ENCODE data around the gene ZNF133. TPM values are rescaled to one million over a fixed set of nuclear protein-coding genes. Genes with fewer than 3 reads are reported as not detected.

ZNF133 gene
- total RNA-seq, 4 donors from 2014 or later = 5.9 to 18.9 (median 16.8) TPM

DNA sequence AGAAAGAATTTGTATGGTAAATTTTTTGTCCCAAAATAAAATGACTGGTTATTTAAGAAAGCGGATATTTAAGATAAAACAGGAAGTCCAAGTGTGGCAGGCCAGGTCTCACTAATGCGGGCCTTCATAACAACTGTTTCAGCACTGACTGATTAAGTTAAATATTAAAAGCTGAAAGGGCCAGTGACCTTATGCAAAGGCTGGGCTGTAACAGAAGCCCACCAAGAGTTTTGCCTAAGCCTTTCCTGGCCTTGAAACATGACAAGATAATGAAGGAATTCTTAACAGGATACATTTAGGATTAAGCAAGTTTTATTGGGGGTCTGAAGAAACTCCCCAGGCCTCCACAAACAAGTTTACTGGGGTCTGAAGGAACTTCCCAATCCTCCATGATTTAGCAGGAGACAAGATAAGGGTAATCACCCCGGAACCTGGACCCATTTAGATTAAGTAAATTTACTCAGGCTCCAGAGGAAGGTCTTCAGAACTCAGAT is 36.3 kb downstream of the ZNF133 start:
- TF ChIP-seq, protein P1, sequence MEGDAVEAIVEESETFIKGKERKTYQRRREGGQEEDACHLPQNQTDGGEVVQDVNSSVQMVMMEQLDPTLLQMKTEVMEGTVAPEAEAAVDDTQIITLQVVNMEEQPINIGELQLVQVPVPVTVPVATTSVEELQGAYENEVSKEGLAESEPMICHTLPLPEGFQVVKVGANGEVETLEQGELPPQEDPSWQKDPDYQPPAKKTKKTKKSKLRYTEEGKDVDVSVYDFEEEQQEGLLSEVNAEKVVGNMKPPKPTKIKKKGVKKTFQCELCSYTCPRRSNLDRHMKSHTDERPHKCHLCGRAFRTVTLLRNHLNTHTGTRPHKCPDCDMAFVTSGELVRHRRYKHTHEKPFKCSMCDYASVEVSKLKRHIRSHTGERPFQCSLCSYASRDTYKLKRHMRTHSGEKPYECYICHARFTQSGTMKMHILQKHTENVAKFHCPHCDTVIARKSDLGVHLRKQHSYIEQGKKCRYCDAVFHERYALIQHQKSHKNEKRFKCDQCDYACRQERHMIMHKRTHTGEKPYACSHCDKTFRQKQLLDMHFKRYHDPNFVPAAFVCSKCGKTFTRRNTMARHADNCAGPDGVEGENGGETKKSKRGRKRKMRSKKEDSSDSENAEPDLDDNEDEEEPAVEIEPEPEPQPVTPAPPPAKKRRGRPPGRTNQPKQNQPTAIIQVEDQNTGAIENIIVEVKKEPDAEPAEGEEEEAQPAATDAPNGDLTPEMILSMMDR (IDR thresholded peaks at IDR 0.05; ENCODE audit: low read depth) = no peak

DNA sequence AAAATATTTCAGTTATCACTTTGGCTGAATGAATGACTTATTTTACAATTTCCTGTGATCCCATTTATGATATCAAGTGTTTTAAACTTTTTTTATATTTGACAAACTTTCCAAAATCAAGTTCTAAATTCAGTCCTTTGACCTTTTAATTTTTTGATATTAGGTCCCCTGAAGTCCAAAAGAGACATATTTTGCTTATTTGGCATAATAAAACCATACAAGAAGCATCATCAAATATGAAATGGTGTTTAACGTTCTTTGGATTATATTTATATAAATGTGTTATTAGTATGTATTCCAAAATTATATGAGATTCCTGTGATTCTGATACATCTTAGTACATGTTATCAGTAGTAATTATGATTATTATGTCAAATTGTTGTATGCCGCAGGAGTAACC is 38.7 kb downstream of the ZNF133 start:
- TF ChIP-seq, protein P1 (IDR thresholded peaks at IDR 0.05; ENCODE audit: low read depth) = no peak

DNA sequence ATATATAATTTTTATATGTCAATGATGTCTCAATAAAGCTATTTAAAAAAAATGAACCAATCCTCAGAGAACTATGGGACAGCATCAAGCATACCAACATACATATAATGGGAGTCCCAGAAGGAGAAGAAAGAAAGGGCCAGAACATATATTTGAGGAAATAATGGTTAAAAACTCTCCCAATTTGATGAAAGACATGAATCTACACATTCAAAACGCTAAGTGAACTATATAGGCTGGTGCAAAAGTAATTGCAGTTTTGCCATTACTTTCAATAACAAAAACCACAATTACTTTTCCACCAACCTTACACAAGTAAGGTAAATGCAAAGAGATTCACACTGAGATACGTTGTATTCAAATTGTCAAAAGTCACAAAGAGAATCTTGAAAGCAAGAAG is 43.4 kb downstream of the ZNF133 start:
- TF ChIP-seq, protein P1 (IDR thresholded peaks at IDR 0.05; ENCODE audit: low read depth) = no peak

DNA sequence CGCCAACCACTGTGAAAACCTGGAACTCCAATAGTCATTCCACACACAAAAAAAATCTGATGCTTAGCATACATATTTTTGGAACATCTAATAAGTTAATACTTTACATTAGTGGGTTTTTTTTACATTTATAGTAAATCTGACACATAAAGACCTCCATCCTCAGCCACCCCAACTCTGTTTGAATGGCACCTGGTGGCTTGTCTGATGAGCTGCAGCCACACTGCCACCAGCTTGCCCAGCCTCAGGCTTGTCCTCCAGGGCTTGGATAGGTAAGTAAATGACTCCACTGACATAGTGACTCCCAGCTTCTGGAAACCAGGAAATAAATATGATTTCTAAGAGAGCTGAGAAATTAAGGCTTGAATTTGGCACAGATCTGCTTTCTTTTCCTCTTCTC is 71.5 kb downstream of the ZNF133 start:
- TF ChIP-seq, protein P1 (IDR thresholded peaks at IDR 0.05; ENCODE audit: low read depth) = no peak

DNA sequence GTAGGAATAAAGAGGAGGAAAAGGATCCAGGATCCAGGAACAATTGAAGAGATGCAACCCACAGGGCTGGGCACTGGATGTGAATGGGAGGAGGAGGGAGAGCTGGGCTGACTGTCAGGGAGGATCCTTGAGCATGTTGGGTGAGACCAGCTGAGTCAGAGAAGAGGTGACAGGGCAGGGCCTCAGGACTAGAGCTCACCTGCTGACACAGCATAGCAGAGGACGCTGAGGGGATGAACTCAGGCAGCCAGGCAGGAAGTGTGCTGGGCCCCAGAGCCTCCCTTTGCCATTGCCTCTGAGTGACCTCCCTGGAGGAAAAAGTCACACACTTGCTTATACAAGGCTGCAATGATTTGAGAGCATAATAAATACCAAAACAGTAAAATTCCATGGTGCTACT is 72.3 kb downstream of the ZNF133 start:
- TF ChIP-seq, protein P1 (IDR thresholded peaks at IDR 0.05; ENCODE audit: low read depth) = no peak

DNA sequence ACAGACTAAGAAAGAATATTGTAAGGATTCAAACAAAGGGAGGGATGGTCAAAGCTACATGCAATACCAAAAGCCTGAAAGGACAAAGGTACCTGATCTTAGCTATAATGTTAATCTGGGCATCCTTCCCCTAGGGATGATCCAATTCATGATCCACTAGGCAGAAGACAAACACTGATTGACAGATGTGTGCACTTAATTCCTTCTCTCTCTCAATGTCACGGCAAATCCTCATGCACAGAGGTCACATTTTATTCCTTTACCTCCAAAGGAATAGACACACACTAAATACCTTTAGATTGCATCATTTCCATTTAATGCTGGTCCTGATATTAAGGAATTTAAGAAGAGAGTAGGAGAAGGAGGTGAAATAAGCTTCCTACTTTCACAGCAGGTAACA is 73.4 kb downstream of the ZNF133 start:
- TF ChIP-seq, protein P1 (IDR thresholded peaks at IDR 0.05; ENCODE audit: low read depth) = no peak

DNA sequence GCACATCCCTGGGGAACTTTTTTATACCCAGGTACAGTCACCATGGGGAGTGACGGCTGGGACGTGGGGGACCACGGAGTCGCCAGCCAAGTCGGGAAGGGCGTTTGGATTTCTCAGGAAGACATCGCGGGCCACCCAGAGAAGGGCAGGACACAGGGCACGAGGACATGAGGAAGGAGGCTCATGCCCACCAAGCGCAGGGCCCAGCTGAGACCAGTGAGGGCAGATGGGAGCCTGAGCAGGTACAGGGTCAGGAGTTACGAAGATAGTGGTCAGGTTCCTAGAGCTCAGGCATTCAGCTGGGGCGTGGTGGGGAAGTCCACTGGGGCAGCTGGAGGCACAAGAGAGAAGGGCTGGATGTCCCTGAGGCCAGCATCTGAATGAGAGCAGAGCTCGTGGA is 74.6 kb downstream of the ZNF133 start:
- TF ChIP-seq, protein P1 (IDR thresholded peaks at IDR 0.05; ENCODE audit: low read depth) = no peak

All from subcutaneous adipose tissue (tissue), 4 donors.